ENCODE data around the gene ART5.

ART5 gene

DNA sequence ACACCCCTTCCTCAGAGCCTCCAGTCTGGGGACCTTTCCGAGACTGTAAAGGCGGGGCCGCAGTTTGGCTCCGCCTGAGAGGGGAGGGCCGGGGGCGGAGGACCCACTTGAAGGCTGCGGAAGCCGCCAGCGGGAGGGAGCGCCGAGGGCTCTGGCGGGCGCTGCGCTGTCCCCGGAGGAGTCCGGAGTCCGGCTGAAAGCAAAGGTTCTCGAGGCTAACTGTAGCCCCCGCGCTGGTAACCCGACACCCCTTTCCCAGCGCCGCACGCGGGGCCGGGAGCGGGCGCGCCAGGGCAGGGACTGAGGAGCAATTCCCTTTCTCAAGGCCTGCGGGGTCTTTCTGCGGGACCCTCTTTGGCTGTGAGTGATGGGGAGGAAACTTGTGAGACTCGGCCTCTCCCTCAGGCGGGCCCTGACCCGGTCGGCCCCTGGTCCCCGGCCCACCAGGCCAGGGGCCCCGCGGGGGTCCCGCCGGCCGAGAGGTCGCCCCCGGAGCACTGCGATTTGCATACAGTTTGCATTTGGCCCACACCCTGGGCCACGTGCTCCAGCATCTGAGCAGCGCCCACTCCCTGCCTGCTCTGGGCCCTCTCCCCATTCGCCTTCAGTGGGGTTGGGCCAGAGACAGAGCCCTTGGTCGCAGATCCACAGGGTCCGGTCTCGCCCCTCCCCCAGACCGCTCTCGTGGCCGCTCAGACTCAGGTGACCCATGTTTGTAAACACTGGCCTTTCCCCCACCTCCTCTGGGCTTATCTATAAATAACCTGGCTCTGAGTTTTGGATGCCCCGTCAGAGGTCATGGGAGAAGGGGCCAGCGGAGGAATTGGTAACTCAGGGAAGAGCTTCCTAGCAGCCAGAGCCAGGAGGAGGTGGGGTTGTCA is 519 bp upstream of the ART5 start:
- TF ChIP-seq, protein P1, sequence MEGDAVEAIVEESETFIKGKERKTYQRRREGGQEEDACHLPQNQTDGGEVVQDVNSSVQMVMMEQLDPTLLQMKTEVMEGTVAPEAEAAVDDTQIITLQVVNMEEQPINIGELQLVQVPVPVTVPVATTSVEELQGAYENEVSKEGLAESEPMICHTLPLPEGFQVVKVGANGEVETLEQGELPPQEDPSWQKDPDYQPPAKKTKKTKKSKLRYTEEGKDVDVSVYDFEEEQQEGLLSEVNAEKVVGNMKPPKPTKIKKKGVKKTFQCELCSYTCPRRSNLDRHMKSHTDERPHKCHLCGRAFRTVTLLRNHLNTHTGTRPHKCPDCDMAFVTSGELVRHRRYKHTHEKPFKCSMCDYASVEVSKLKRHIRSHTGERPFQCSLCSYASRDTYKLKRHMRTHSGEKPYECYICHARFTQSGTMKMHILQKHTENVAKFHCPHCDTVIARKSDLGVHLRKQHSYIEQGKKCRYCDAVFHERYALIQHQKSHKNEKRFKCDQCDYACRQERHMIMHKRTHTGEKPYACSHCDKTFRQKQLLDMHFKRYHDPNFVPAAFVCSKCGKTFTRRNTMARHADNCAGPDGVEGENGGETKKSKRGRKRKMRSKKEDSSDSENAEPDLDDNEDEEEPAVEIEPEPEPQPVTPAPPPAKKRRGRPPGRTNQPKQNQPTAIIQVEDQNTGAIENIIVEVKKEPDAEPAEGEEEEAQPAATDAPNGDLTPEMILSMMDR (conservative IDR thresholded peaks at IDR 0.05; ENCODE audit: low read depth), result no peak
- ChIA-PET CTCF (interaction anchor here (0.6 kb wide), 1 partner anchor 234 kb away, joined by 3 read pairs; no protein-coding TSS in a partner anchor), POLR2A (ENCODE audit: low non-redundant PET) (no interaction called here)
- DNase-seq (ENCODE audit: low spot score), result peak; percentile 65
- no peak overlapping the region for H3K27ac ChIP-seq

DNA sequence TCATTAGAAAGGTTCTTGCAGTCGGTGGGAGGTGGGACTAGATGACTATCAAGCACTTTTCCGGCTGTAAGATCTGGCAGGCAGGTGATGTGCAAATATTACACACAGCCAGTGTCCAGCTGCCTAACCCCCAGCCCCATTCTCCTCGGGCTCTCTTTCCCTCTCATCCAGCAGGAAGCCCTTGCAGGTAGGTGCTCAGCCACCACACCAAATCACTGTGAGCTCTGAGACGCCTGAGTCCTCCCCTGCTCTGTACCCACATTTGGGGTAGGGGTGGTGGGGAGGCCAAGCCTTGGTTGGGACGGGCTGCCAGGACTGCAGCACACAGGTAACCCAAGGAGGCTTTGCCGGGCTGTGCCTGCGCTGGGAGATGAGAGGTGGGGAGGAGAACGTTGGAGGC is 601 bp downstream of the ART5 start:
- no peak overlapping the region for H3K27ac ChIP-seq
- ChIA-PET CTCF (no interaction called here), POLR2A (ENCODE audit: low non-redundant PET) (no interaction called here)
- no peak for DNase-seq (ENCODE audit: low spot score)
- TF ChIP-seq, protein P1 (conservative IDR thresholded peaks at IDR 0.05; ENCODE audit: low read depth), result no peak

DNA sequence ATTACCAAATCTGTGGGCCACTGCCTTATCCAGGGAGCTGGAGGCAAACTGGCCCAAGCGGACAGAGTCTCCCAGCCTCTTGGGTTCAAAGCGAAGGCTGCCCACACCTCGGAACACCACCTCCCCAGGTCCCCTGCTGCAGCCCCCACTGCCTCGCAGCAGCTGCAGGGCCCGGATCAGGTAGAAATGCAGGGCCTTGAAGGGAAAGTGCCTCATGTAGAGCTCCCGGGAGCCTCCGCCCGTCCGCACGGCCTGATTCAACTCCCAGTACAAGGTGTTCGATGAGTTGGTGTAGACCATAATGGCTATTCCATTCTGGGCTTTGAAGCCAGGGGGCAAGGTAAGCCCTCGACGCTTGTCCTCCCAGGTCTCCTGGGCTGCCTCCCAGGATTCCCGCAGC is 2.0 kb downstream of the ART5 start:
- CTCF ChIA-PET, result no interaction called here
- DNase-seq (ENCODE audit: low spot score), result no peak
- POLR2A ChIA-PET (ENCODE audit: low non-redundant PET), result no interaction called here
- TF ChIP-seq, protein P1 (conservative IDR thresholded peaks at IDR 0.05; ENCODE audit: low read depth), result no peak
- no peak overlapping the region for H3K27ac ChIP-seq

DNA sequence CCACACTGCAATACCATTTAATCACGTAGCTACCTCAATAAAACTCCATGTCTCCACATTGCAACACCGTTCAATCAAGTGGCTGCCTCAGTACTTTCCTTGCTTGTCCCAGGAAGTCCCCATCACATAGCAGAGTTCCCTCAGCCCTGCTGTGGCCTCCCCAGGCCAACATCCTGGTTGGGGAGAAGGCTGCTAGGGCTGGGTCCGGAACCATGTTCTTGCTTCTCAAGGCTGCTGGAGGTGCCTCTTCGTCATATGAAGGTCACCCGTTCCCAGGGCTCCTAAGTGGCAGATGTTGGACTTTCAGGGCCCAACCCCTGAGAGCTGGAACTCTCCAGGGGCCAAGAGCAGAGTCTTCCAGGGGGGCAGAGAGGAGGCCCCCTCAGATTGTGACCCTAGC is 3.3 kb downstream of the ART5 start:
- no peak for DNase-seq (ENCODE audit: low spot score)
- ChIA-PET POLR2A (ENCODE audit: low non-redundant PET) (no interaction called here), CTCF (no interaction called here)
- TF ChIP-seq, protein P1 (conservative IDR thresholded peaks at IDR 0.05; ENCODE audit: low read depth), result no peak
- no peak overlapping the region for H3K27ac ChIP-seq

DNA sequence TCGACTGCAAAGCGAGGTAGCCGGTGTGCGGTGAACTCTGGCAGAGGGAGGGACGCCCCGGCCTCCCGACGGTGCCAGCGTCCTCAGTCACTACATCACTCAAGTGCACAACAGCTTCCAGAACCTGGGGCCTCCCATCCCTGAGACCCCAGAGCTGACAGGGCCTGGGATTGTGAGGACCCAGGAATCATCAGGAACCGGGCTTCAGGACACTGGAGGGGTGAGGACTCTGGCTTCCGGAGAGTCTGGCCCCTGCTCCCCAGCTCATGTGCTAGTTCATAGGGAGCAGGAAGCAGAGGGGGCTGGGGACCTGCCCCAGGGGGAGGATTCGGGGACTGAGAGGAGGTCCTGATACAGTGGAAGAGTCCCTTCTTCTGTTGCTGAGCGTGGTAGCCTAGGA is 4.6 kb downstream of the ART5 start:
- no peak overlapping the region for H3K27ac ChIP-seq
- CTCF ChIA-PET, result no interaction called here
- DNase-seq (ENCODE audit: low spot score), result no peak
- TF ChIP-seq, protein P1 (conservative IDR thresholded peaks at IDR 0.05; ENCODE audit: low read depth), result no peak
- POLR2A ChIA-PET (ENCODE audit: low non-redundant PET), result no interaction called here

DNA sequence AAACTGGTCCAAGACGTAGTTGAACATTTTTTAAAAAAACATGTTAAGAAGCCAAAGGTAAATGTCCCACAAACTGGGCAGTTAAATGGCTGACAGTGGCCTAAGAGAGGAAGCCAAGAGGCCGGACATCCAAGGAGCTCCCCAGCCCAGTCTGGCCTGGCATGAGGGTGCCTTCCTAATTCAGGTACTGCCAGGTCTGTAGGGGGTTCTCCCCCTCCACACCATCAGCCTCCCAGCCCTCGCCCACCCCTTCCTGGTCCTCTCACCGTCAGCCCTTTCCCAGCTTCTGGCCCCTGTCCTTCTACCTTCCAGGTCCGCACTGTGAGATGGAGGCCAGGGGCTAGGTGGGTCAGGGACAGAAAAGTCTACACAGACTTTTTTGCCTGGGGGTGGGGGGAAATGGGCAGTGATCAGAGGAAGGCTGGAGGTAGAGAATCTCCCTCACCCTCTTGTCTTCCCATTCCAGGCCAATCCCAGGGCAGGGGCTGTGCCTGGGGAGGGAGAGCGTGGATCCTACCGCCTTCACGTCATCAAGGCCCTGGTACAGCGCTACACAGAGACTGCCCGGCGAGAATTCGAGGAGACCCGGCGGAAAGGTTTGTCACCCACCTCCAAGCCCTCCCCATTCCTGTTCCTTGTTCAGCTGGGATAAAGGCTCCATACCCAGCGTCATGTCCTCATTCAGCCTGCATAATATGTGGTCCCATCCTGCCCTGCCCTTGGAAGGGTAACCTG is 6.0 kb downstream of the ART5 start:
- CTCF ChIA-PET, result no interaction called here
- H3K27ac ChIP-seq, result no peak overlapping the region
- POLR2A ChIA-PET (ENCODE audit: low non-redundant PET), result no interaction called here
- TF ChIP-seq, protein P1 (conservative IDR thresholded peaks at IDR 0.05; ENCODE audit: low read depth), result no peak
- no peak for DNase-seq (ENCODE audit: low spot score)

All from RWPE1 (cell line).